Measurements from ENCODE around the gene FGD4. TPM values are rescaled to one million over a fixed set of nuclear protein-coding genes. Genes with fewer than 3 reads are reported as not detected.

Gene FGD4
- total RNA-seq, 1 experiment from 2014 or later, result 31.6 TPM

DNA sequence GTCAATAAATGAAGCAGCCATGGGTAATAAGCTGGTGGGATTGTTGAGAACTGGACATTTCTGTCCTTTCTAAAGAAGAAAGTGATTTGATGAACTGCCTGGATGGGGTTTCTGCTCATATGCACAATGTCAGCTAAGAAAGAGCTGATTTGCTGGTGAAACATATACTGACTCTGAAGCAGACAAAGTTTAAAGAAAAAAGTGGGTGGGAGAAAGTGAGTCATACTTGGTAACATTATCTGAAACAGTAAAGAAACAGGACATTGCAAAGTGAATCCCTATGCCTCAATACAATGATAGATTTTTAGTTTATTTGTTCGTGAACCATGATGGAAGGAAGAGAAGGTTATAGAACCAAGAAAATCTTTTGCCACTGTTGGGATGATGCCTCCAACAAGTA is 184.2 kb downstream of the FGD4 start:
- Histone ChIP-seq H3K27me3 (replicated peaks; ENCODE audit: control insufficient read depth, insufficient read depth, low read length) (no peaks in the 10 kb centered on the region), H3K36me3 (ENCODE audit: control insufficient read depth, insufficient read depth, low read length) (peaks cover 3% of the 10 kb centered on the region; the same call in 1 of the 2 replicates), H3K4me3 (ENCODE audit: low read depth, low read length) (no peak overlapping the region), H3K4me1 (no peaks in the 10 kb centered on the region), H3K9me3 (no peaks in the 10 kb centered on the region)
- Mint-ChIP-seq H3K4me3 (ENCODE audit: unreplicated experiment) (no peak overlapping the region), H3K9me3 (ENCODE audit: unreplicated experiment) (no peaks in the 10 kb centered on the region), H3K27me3 (ENCODE audit: insufficient read depth, unreplicated experiment) (no peaks in the 10 kb centered on the region), H3K4me1 (ENCODE audit: low read depth, unreplicated experiment) (no peaks in the 10 kb centered on the region), H3K36me3 (ENCODE audit: insufficient read depth, unreplicated experiment) (peaks cover 26% of the 10 kb centered on the region), H3K27ac (ENCODE audit: unreplicated experiment) (no peak overlapping the region)
- ChIA-PET CTCF (no interaction called here), POLR2A (interaction anchor here (0.5 kb wide), 1 partner anchor 113 kb away, joined by 8 read pairs; no protein-coding TSS in a partner anchor)
- TF ChIP-seq, protein P1, sequence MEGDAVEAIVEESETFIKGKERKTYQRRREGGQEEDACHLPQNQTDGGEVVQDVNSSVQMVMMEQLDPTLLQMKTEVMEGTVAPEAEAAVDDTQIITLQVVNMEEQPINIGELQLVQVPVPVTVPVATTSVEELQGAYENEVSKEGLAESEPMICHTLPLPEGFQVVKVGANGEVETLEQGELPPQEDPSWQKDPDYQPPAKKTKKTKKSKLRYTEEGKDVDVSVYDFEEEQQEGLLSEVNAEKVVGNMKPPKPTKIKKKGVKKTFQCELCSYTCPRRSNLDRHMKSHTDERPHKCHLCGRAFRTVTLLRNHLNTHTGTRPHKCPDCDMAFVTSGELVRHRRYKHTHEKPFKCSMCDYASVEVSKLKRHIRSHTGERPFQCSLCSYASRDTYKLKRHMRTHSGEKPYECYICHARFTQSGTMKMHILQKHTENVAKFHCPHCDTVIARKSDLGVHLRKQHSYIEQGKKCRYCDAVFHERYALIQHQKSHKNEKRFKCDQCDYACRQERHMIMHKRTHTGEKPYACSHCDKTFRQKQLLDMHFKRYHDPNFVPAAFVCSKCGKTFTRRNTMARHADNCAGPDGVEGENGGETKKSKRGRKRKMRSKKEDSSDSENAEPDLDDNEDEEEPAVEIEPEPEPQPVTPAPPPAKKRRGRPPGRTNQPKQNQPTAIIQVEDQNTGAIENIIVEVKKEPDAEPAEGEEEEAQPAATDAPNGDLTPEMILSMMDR (IDR thresholded peaks at IDR 0.05; ENCODE audit: insufficient read depth in 1 of 2, low read depth in 1 of 2, low read length in 1 of 2, severe bottlenecking in 1 of 2, unreplicated experiment in 1 of 2), result no peak
- no peak for DNase-seq
- intact Hi-C loops (cut with micrococcal nuclease; ENCODE audit: unreplicated experiment), result no loop called here
- BruUV-seq (replicated peaks), result no TSS peak

DNA sequence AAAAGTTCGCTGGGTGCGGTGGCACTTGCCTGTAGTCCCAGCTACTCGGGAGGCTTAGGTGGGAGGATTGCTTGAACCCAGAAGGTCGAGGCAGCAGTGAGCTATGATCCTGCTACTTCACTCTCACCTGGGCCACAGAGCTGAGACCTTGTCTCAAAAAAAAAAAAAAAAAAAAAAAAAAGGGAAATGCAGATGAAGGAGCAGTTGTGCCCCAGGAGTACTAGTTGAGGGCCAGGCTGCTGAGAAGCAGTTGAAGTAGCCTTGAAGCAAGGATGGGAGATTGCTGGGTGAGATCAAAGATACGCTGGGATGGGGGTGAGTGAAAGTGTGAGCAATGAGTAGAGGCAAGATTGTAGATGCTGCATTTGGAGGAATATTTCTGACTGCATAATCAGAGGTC is 186.3 kb downstream of the FGD4 start:
- H3K9me3 Mint-ChIP-seq (ENCODE audit: unreplicated experiment), result no peaks in the 10 kb centered on the region
- intact Hi-C loops (cut with micrococcal nuclease; ENCODE audit: unreplicated experiment), result no loop called here
- Histone ChIP-seq H3K9me3 (no peaks in the 10 kb centered on the region), H3K4me1 (no peaks in the 10 kb centered on the region), H3K4me3 (ENCODE audit: low read depth, low read length) (no peak overlapping the region), H3K36me3 (ENCODE audit: control insufficient read depth, insufficient read depth, low read length) (peaks cover 3% of the 10 kb centered on the region; the same call in 1 of the 2 replicates), H3K27me3 (replicated peaks; ENCODE audit: control insufficient read depth, insufficient read depth, low read length) (no peaks in the 10 kb centered on the region)
- H3K4me3 Mint-ChIP-seq (ENCODE audit: unreplicated experiment), result no peak overlapping the region
- TF ChIP-seq, protein P1 (IDR thresholded peaks at IDR 0.05; ENCODE audit: insufficient read depth in 1 of 2, low read depth in 1 of 2, low read length in 1 of 2, severe bottlenecking in 1 of 2, unreplicated experiment in 1 of 2), result no peak
- no peaks in the 10 kb centered on the region for H3K27me3 Mint-ChIP-seq (ENCODE audit: insufficient read depth, unreplicated experiment)
- BruUV-seq (replicated peaks), result no TSS peak
- CTCF ChIA-PET, result no interaction called here
- no peaks in the 10 kb centered on the region for H3K4me1 Mint-ChIP-seq (ENCODE audit: low read depth, unreplicated experiment)
- DNase-seq, result no peak
- peaks cover 18% of the 10 kb centered on the region for H3K36me3 Mint-ChIP-seq (ENCODE audit: insufficient read depth, unreplicated experiment)
- POLR2A ChIA-PET, result no interaction called here
- no peak overlapping the region for H3K27ac Mint-ChIP-seq (ENCODE audit: unreplicated experiment)

DNA sequence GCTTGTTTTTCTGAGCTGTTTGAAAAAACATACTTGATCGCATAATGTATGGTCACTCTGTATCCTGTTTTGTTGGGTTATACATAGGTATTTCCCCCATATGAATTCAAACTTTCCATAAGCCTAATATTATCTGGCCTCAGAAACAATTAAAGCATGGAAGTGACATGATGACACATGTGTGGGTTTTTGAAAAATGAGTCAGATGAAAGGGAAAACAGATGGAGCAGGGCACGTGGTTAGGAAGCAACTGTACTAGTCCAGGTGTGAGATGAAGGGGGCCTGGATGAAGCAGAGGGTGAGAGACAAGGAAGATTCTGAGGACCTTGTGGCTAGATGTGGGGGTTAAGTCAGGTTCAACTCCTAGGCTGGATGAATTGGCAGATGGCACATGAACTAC is 187.0 kb downstream of the FGD4 start:
- no peak overlapping the region for H3K27ac Mint-ChIP-seq (ENCODE audit: unreplicated experiment)
- DNase-seq, result no peak
- H3K4me1 ChIP-seq, result no peaks in the 10 kb centered on the region
- H3K36me3 ChIP-seq (ENCODE audit: control insufficient read depth, insufficient read depth, low read length), result peaks cover 3% of the 10 kb centered on the region; the same call in 1 of the 2 replicates
- H3K9me3 Mint-ChIP-seq (ENCODE audit: unreplicated experiment), result no peaks in the 10 kb centered on the region
- no peaks in the 10 kb centered on the region for H3K27me3 Mint-ChIP-seq (ENCODE audit: insufficient read depth, unreplicated experiment)
- BruUV-seq (replicated peaks), result no TSS peak
- intact Hi-C loops (cut with micrococcal nuclease; ENCODE audit: unreplicated experiment), result no loop called here
- H3K4me3 ChIP-seq (ENCODE audit: low read depth, low read length), result no peak overlapping the region
- no peaks in the 10 kb centered on the region for H3K27me3 ChIP-seq (replicated peaks; ENCODE audit: control insufficient read depth, insufficient read depth, low read length)
- TF ChIP-seq, protein P1 (IDR thresholded peaks at IDR 0.05; ENCODE audit: insufficient read depth in 1 of 2, low read depth in 1 of 2, low read length in 1 of 2, severe bottlenecking in 1 of 2, unreplicated experiment in 1 of 2), result no peak
- no peak overlapping the region for H3K4me3 Mint-ChIP-seq (ENCODE audit: unreplicated experiment)
- no peaks in the 10 kb centered on the region for H3K9me3 ChIP-seq
- CTCF ChIA-PET, result no interaction called here
- H3K4me1 Mint-ChIP-seq (ENCODE audit: low read depth, unreplicated experiment), result no peaks in the 10 kb centered on the region
- POLR2A ChIA-PET, result no interaction called here
- peaks cover 13% of the 10 kb centered on the region for H3K36me3 Mint-ChIP-seq (ENCODE audit: insufficient read depth, unreplicated experiment)

Data from Caco-2 (cell line).